GM21367 (cell line): ENCODE data around the gene HCFC1.

Experiments
- ATAC-seq: cut with Tn5 transposase; IDR thresholded peaks from one replicate; pipeline ENCODE4 v1.9.1; 2021; ENCODE audit not compliant: unreplicated experiment

The HCFC1 gene

GRCh38 chrX:153960077-153960476 is 11.5 kb downstream of the HCFC1 start:
- ATAC-seq = no peak

GRCh38 chrX:153959649-153960048 is 12.0 kb downstream of the HCFC1 start:
- ATAC-seq = no peak

DNA sequence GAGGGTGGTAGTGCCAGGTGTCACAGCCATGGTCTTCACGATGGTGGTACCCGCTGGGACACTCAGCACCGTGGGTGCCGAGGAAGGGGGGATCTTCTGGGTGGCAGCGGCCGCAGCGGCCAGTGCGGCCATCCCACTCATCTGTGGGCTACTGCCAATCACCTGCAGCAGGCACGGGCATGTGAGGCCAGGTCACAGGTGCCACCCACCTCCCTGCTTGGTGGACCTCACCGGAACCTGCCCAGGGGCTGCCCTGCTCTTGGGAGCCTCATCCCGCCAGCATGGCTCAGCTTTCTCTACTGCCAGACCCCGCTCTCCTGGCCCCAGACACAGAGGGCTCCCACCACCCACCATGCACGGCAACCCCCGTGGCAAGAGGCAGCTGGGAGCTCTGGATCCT is 13.0 kb downstream of the HCFC1 start:
- no peak for ATAC-seq

DNA sequence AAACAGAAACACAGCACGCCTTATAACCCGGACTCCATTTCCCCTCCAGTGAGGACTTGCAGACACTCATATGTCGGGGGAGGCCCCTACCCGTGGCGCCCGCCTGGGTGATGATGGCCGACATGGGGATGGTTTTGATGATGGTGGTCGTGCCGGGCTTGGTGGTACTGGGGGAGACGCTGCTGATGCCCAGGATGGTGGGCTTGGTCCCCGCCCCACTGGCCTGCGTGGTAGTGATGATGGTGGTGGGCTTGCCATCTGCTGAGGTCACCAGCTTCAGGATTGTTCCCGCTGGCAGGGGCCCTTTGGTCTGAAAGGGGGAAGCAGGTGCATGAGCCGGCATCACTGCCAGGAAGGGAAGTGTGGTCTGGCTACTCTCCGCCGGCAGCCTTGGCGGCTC is 14.4 kb downstream of the HCFC1 start:
- no peak for ATAC-seq

GRCh38 chrX:153956044-153956907 is 15.3 kb downstream of the HCFC1 start:
- no peak for ATAC-seq

DNA sequence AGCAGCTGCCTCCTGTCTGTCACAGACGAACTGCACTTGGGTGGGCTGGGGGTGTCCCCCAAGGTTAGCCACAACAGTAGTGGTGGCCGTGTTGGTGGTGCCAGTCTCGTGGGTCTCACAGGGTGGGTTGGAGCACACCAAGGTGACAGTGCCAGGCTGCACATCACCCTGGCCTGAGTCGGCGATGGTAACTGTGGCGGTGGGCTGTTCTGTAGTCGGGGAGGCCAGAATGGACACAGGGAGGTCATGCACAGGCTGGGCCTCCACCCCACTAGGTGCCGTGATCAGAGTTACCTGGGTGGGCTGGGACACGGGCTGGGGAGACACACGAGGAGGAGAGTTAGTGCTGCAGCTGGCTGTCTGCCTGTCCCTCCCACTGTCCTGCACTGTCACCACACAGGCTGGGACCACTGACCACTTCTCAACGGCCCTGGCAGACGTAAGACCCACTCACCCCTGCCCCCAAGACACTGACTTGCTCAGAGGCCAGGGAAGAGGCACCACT is 16.3 kb downstream of the HCFC1 start:
- no peak for ATAC-seq

DNA sequence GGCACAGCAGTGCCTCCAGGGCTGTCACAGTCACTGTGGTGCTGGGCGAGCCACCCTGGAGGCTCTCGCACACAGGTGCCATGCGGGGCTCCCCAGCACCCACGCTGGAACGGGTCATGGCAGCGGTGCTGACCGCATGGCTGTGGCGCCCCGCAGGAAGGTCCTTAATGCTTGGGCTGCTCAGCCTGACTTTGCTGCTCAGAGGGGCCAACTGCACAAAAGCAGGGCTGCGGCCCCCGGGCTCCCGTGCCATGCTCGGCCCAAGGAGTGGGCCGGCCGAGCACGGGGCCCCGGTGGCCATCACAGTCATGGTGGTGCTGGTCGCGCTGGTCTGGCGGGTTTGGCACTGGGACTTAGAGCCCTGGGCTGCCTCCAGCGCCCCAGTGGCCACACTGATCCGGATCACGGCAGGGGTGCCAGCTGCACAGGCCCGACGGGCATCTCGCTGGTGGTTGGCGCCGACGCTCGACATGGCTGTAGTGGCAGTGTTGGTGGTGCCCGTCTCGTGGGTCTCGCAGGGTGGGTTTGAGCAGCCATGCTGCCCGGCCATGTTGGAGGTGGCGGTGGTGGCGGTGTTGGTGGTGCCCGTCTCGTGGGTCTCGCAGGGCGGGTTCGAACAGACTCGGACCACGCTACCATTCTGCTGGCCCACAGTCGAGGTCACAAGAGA is 16.9 kb downstream of the HCFC1 start:
- no peak for ATAC-seq

DNA sequence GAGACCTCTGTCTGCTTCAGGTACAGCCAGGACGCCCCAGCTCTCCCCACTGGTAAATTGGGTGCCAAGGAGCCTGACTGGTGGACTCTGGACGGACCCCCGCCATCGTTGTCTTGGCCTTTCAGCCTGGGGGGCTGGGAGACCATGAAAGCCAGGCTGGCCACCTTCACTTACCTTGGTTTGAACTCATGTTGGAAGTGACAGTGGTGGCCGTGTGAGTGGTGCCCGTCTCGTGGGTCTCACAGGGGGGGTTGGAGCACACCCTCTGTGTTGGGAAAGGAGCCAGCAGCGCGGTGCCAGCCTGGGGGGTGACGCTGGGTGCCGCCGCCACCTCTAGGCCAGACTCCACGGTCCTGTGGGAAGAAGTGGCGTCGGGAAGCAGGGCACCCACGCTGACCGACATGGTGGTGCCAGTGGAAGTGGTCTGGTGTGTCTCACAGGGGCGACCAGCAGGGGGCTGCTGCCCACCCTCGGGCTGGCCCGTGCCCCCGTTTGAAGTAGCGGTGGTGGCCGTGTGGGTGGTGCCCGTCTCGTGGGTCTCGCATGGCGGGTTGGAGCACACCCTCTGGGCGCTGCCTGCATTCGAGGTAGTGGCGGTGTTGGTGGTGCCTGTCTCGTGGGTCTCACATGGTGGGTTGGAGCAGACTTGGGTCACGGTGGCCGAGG is 17.6 kb downstream of the HCFC1 start:
- ATAC-seq = no peak

GRCh38 chrX:153953342-153953830 is 18.2 kb downstream of the HCFC1 start:
- ATAC-seq = no peak

DNA sequence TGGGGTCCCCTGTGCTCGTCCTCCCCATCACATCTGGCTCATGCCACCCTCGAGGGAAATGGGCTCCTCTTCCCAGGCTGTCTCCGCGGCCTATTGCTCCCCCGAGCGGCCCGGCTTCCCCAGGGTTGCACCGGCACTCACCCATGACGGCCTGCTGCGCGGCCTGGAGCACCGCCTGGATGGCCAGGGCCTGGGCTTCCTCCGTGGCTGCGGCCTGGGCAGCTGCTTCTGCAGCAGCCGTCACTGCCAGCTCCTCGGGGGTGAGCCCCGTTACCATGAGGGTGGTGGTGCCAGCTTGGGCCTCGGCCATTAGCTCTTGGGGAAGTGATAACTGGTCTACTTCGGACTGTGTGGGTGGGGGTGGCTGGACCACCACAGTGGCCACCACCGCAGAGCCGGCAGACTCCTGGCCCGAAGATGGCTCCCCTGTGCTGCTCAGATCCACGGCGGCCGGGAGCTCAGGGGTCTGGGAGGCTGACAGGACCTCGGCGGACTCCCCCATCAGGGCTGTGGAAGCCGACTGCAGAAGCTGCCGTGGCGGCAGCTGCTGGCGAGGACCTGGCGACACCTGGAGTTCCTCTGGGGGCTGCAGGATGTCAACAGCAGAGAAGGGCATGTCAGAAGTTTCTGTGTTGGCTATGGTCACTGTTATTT is 19.1 kb downstream of the HCFC1 start:
- ATAC-seq = no peak

DNA sequence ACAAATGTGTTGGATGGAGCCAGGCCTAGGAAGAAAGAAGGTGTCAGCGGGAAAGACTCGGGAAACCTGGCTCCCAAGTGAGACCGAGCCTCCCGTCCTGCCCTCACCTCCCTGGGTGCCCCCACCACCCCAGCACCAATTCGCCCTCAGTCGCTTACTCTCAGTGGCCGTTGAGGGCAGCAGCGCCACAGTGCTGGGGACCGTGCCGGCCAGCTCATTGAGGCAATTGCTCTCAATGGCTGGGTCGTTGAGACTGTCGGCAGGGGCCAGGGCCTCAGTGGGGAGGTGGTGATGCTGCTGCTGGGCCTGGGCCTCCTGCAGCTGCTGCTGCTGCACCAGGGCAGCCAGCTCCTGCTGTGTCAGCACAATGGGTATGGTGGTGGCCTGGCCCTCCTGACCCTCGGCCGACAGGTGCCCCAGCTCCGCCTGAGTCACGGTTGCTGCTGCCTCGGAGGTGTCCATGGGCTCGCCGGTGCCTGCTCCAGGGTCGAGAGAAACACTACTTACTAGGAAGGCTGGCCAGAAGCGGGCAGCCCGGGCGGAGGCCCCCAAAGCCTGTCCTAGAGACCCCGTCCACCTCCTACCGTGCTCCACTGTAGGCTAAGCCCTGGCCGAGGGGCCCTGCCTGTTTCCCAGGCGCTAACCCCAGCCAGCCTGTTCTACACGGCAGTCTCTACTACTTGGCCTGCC is 19.8 kb downstream of the HCFC1 start:
- ATAC-seq = no peak

DNA sequence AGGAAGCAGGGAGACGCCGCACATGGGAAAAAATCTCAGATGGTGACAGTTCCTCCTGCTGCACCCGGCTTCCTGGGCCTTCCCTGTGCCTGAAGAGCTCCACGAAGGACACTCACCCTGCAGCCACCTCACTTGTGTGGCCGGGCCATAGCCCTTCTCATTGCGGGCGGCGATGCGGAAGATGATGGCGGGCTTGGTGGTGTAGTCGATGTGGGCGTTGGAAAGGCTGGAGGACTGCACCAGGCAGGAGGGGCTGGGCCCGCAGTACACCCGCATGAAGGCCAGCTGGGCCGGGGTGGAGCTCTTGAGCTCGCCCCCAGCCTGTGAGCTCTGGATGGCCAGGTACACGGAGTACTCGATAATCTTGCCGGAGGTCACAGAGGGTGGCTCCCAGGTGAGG is 21.5 kb downstream of the HCFC1 start:
- ATAC-seq = no peak

- ATAC-seq = no peak
Measured at GRCh38 chrX:153948847-153949805, 22.5 kb downstream of the HCFC1 start.

DNA sequence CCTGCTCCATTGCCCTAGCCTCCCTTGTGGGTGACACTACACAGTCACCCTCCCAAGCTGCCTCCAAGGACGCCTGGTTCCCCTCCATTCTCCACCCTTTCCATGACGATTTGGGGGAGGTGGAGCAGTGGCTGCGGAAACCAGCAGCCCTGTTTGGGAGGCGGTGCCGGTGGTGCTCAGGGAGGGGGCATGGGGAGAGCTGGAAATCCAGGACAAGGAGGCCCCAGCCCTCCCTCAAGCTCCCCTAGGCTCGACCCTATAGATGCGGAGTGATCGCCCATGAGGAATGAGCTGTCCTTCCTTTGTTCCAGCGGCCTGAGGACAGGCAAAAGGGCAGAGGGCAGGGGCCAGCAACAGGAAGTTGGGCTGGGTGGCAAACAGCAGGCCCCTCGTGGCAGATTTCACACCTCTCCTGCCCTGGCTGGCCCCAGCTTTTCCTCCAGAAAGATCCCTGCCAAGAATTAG is 23.6 kb downstream of the HCFC1 start:
- ATAC-seq = no peak

DNA sequence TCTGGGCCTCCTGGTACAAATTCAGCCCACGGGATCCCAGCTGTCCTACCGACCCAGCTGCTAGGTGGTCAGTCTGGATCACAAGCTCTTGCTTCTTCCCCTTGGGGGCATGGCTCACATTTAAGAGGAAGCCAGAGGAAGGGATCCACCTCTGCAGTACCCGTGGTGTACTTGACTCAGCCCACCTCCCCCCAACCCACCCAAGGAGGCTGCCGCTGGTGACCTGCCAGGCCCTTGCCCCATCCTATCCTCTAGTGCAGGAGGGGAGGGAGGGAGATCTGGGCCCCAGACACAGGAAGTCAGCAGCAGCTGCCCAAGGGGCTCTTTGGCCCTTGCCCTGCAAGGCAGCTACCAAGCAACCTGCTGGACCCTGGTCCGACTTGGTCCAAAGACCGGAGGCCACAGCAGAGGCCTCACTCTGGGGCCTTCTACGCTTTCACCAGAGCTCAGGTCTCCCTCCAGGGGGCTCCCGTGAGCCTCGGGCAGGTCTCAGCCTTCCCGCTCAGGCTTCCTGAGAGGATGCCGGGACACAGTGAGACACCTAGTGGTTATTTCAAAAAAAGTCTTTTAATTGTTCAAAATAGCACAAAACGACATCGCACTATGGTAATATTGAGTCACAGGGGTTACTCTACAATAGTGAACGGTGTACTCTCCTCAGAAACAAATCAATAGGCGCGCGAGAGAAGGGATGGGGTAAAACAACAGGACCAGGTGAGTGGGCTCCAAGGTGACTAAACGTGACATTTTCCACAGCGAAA is 24.4 kb downstream of the HCFC1 start:
- no peak for ATAC-seq

GRCh38 chrX:153945956-153946943 is 25.4 kb downstream of the HCFC1 start:
- ATAC-seq = no peak

DNA sequence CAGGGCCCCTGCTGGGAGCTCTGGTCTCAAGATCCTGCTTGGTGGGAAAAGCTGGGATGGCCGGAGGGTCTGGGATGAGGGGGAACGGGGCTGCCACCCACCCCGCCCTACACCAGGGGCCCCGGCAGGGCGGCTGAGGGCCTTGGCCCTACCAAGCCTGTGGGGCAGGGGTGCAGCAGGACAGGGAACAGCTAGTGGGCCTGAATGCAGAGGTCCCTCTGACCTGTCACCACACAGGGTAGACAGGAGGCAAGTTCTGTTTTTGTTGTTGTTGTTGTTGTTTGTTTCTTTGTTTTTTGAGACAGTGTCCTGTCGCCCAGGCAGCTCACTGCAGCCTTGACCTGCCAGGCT is 26.8 kb downstream of the HCFC1 start:
- no peak for ATAC-seq
